ENCODE data around the gene FOXD2.

The FOXD2 gene

GRCh38 chr1:47437447-47438164 lies at the start of gene FOXD2:
Gene FOXD2 (plus strand): TSS chr1:47438044. CDS start chr1:47438136, 92 bp downstream.
- peak; percentile 99 for DNase-seq (ENCODE audit: low spot score in 2 of 2)
- no peaks in the 10 kb centered on the region for H3K9me3 Mint-ChIP-seq
- peak within 1 kb of the TSS; percentile 97 for H3K4me3 Mint-ChIP-seq
- H3K36me3 Mint-ChIP-seq, result peaks cover 16% of the 10 kb centered on the region
- peak; percentile 91 for ATAC-seq
- H3K4me1 Mint-ChIP-seq, result peaks cover 23% of the 10 kb centered on the region
- H3K27ac Mint-ChIP-seq, result peak within 1 kb of the TSS; percentile 92

DNA sequence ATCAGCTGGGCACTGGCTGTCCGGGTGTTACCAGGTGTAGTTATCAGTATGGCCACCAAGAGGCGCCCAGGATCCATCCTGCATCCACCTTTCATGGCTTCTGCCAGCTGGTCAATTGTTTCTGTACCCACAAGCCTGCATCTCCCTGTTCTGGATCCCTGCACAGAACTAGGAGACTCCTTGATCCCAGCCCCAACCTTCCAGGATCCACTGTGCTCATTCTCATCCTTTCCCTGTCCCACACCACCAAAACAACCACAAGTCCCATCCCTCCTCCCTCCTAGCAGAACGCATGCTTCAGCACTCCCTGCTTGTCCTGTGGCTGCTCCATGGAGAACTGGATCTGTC lies 49.0 kb upstream of the FOXD2 start:
- DNase-seq (ENCODE audit: low spot score in 2 of 2) (peak; percentile 33 to 76), ATAC-seq (peak; percentile 73)
- Mint-ChIP-seq H3K36me3 (no peaks in the 10 kb centered on the region), H3K9me3 (no peaks in the 10 kb centered on the region), H3K4me3 (no peak overlapping the region), H3K4me1 (no peaks in the 10 kb centered on the region), H3K27ac (no peak overlapping the region)

GRCh38 chr1:47389731-47390130 lies 48.1 kb upstream of the FOXD2 start:
- no peak overlapping the region for H3K4me3 Mint-ChIP-seq
- no peak for DNase-seq (ENCODE audit: low spot score in 2 of 2)

GRCh38 chr1:47390843-47391242 lies 47.0 kb upstream of the FOXD2 start:
- no peak for DNase-seq (ENCODE audit: low spot score in 2 of 2)
- H3K9me3 Mint-ChIP-seq, result no peaks in the 10 kb centered on the region
- no peak for ATAC-seq
- H3K27ac Mint-ChIP-seq, result no peak overlapping the region
- H3K36me3 Mint-ChIP-seq, result no peaks in the 10 kb centered on the region
- no peak overlapping the region for H3K4me3 Mint-ChIP-seq
- H3K4me1 Mint-ChIP-seq, result no peaks in the 10 kb centered on the region

More at GRCh38 chr1:47389731-47390130, 48.1 kb upstream of the FOXD2 start:
- Mint-ChIP-seq H3K4me1 (no peaks in the 10 kb centered on the region), H3K27ac (no peak overlapping the region), H3K9me3 (no peaks in the 10 kb centered on the region), H3K36me3 (no peaks in the 10 kb centered on the region)
- no peak for ATAC-seq

DNA sequence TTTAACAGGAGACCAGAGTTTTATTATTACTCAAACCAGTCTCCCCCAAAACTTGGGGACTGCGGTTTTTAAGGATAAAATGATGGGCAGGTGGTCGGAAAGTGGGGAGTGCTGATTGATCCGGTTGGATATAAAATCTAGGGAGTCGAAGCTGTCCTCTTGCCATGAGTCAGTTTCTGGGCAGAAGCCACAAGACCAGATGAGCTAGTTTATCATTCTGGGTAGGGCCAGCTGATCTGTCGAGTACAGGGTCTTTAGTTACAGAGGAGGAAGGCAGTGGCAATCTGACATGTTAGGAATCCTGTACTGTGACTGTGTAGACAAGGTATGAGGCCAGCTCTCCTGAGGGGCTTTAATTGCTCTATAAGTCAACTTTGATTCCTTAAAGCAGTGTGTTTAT lies 44.7 kb upstream of the FOXD2 start:
- no peaks in the 10 kb centered on the region for H3K36me3 Mint-ChIP-seq
- H3K4me1 Mint-ChIP-seq, result no peaks in the 10 kb centered on the region
- no peak overlapping the region for H3K27ac Mint-ChIP-seq
- DNase-seq (ENCODE audit: low spot score in 2 of 2) (no peak), ATAC-seq (no peak)
- no peak overlapping the region for H3K4me3 Mint-ChIP-seq
- H3K9me3 Mint-ChIP-seq, result no peaks in the 10 kb centered on the region

DNA sequence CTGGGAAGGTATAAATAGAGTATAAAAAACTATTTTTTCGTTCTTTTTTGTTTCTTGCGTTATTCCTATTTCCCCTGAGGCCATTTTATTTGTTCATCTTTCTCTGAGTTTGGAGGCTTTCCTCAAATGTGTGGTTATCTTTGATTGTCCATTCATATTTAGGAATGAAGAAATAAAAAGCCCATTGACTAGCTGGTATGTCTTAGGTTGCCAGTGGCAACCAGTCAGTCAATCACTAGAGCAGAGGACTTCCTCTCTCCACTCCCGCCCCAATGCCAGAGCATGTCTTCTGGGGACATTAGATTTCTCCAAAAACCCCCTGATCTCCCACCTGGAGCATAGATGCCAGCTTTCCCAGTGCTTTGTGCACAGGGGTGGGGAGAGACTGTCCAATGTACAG lies 42.4 kb upstream of the FOXD2 start:
- no peaks in the 10 kb centered on the region for H3K36me3 Mint-ChIP-seq
- H3K4me3 Mint-ChIP-seq, result no peak overlapping the region
- H3K9me3 Mint-ChIP-seq, result no peaks in the 10 kb centered on the region
- DNase-seq (ENCODE audit: low spot score in 2 of 2) (no peak), ATAC-seq (no peak)
- no peaks in the 10 kb centered on the region for H3K4me1 Mint-ChIP-seq
- no peak overlapping the region for H3K27ac Mint-ChIP-seq

- ATAC-seq (no peak), DNase-seq (ENCODE audit: low spot score in 2 of 2) (no peak)
- H3K9me3 Mint-ChIP-seq, result no peaks in the 10 kb centered on the region
- no peaks in the 10 kb centered on the region for H3K4me1 Mint-ChIP-seq
- H3K27ac Mint-ChIP-seq, result no peak overlapping the region
- H3K4me3 Mint-ChIP-seq, result no peak overlapping the region
- H3K36me3 Mint-ChIP-seq, result no peaks in the 10 kb centered on the region
Observed at GRCh38 chr1:47396671-47397196, 41.1 kb upstream of the FOXD2 start.

GRCh38 chr1:47399138-47399845 lies 38.6 kb upstream of the FOXD2 start:
- no peak overlapping the region for H3K27ac Mint-ChIP-seq
- no peaks in the 10 kb centered on the region for H3K4me1 Mint-ChIP-seq
- no peak overlapping the region for H3K4me3 Mint-ChIP-seq
- ATAC-seq (no peak), DNase-seq (ENCODE audit: low spot score in 2 of 2) (no peak)
- no peaks in the 10 kb centered on the region for H3K36me3 Mint-ChIP-seq
- H3K9me3 Mint-ChIP-seq, result no peaks in the 10 kb centered on the region

DNA sequence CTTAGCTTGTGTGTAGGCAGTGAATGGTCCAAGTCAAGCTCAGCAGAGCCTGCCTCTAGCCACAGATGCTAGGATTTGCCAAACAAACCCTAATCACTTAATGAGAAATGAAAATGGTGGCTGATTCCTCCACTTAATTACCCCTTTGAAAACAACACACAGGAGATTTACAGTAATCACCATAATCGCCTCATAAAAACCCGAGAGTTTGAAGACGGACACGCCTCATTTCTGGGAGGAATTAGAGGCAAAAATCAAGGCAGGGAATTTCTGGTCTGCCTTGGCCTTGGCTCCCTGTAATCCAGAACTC lies 38.0 kb upstream of the FOXD2 start:
- DNase-seq (ENCODE audit: low spot score in 2 of 2), result no peak
- Mint-ChIP-seq H3K9me3 (no peaks in the 10 kb centered on the region), H3K36me3 (no peaks in the 10 kb centered on the region), H3K27ac (no peak overlapping the region), H3K4me1 (no peaks in the 10 kb centered on the region), H3K4me3 (no peak overlapping the region)
- no peak for ATAC-seq

- Mint-ChIP-seq H3K4me3 (no peak overlapping the region), H3K4me1 (no peaks in the 10 kb centered on the region), H3K36me3 (no peaks in the 10 kb centered on the region), H3K9me3 (no peaks in the 10 kb centered on the region), H3K27ac (no peak overlapping the region)
- ATAC-seq (no peak), DNase-seq (ENCODE audit: low spot score in 2 of 2) (no peak)
Observed at GRCh38 chr1:47401761-47402160, 36.1 kb upstream of the FOXD2 start.

DNA sequence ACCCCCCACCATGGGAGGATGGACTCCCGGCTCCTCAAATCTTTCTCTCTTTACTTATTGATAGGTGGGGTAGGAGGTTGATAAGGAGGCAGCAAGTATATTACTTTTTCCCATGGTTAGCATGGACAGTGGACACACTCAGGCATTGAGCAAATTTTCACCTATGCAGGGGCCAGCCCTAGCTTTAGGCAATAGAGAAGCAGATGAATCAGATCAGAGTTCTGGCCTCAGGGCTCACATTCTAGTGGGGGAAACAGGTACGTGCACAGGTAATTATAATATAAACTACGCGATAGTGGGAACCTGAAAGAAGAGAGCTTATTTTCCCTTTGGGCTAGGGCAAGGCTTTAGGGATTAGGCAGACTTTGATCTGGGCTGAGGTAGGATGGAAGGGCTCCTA lies 35.3 kb upstream of the FOXD2 start:
- no peaks in the 10 kb centered on the region for H3K36me3 Mint-ChIP-seq
- DNase-seq (ENCODE audit: low spot score in 2 of 2) (no peak), ATAC-seq (no peak)
- no peaks in the 10 kb centered on the region for H3K4me1 Mint-ChIP-seq
- no peak overlapping the region for H3K4me3 Mint-ChIP-seq
- no peaks in the 10 kb centered on the region for H3K9me3 Mint-ChIP-seq
- no peak overlapping the region for H3K27ac Mint-ChIP-seq

GRCh38 chr1:47403321-47403910 lies 34.4 kb upstream of the FOXD2 start:
- no peaks in the 10 kb centered on the region for H3K36me3 Mint-ChIP-seq
- DNase-seq (ENCODE audit: low spot score in 2 of 2) (no peak), ATAC-seq (no peak)
- no peaks in the 10 kb centered on the region for H3K4me1 Mint-ChIP-seq
- H3K27ac Mint-ChIP-seq, result no peak overlapping the region
- no peak overlapping the region for H3K4me3 Mint-ChIP-seq
- H3K9me3 Mint-ChIP-seq, result no peaks in the 10 kb centered on the region

DNA sequence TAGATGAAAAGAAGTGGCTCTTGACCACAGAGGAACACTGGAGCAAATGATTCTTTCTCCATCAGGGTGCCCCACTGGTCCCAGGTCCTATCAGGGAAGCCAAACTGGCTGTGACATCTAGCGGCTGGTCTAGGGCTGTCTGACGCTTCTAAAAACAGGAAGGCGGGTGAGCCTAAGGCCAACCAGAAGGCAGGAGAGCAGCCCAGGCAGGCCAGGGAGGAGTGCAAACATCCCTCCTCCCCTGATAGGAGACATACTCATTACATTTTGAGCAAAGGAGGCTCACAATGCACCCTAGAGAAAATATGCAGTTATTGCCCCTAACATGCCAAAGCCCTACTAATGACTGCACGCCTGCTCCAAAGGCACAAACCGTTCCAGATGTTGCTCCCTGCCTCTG lies 32.1 kb upstream of the FOXD2 start:
- no peak overlapping the region for H3K4me3 Mint-ChIP-seq
- H3K4me1 Mint-ChIP-seq, result no peaks in the 10 kb centered on the region
- no peaks in the 10 kb centered on the region for H3K36me3 Mint-ChIP-seq
- H3K9me3 Mint-ChIP-seq, result no peaks in the 10 kb centered on the region
- no peak for ATAC-seq
- no peak for DNase-seq (ENCODE audit: low spot score in 2 of 2)
- no peak overlapping the region for H3K27ac Mint-ChIP-seq

DNA sequence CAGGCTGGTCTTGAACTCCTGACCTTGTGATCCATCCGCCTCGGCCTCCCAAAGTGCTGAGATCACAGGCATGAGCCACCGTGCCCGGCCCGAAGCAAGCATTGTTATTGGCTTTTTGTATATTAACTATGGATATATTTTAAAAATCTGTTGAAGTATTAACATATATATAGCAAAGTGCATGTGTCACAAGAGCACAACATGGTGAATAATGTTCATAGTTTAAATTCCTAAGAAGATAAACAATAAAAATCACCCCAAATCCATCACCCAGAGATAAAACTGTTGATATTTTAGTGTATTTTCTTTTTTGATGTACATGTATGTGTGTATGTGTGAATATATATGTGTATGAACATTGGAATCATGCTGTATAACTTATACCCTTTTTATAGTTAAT lies 30.9 kb upstream of the FOXD2 start:
- Mint-ChIP-seq H3K36me3 (no peaks in the 10 kb centered on the region), H3K27ac (no peak overlapping the region), H3K4me1 (no peaks in the 10 kb centered on the region), H3K4me3 (no peak overlapping the region), H3K9me3 (no peaks in the 10 kb centered on the region)
- ATAC-seq (no peak), DNase-seq (ENCODE audit: low spot score in 2 of 2) (no peak)

- Mint-ChIP-seq H3K27ac (no peak overlapping the region), H3K4me1 (no peaks in the 10 kb centered on the region), H3K4me3 (no peak overlapping the region), H3K36me3 (no peaks in the 10 kb centered on the region), H3K9me3 (no peaks in the 10 kb centered on the region)
- ATAC-seq (no peak), DNase-seq (ENCODE audit: low spot score in 2 of 2) (no peak)
Observed at GRCh38 chr1:47407481-47407880, 30.4 kb upstream of the FOXD2 start.
